GM19328 (cell line): ENCODE data around the gene UROD.
"Not testable (repeated sequence)": the region's sequence is repeated elsewhere in the genome, so short reads cannot be mapped to it uniquely, and the experiment has no call there.

Experiments
- ATAC-seq: cut with Tn5 transposase; IDR thresholded peaks from one replicate; pipeline ENCODE4 v1.9.1; 2021; ENCODE audit warnings: mild to moderate bottlenecking, moderate library complexity; ENCODE audit not compliant: unreplicated experiment

The UROD gene

DNA sequence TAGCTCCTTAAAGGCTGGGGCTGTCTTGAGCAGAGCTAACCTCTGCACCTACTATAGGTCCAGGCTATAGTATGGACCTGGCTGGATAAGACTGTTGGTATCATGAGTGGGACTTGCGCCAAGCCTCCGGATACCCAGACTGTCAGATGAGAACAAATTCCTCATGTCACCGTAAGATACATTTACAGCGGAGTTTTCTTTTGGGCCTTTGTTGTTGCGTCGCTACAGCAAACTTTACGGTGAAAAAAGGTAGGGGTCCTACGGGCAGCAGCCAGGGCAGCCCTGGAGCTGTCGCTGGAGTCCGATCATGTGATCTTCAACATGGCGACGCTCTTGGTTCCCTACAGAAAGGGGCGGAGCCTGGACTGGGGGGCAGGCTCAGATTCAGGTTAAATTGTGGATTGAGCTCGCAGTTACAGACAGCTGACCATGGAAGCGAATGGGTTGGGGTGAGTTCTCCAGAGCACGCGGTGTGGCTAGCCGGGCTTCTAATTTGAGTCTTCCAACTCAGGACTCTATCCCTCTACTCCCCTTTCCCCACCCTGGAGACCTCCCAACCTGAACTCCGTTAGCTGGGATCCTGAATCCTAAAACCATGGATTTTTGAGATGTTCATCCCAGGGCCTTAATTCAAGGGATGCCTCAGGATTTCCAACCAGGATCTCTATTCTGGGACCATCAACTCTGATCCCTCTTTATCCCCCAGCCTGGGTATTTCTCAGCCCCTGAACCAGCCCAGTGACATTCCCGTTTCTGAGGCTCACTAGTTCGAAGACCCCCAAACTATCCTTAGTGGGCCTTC, at the start of gene UROD:
Gene UROD, plus strand, starts transcription at position 418 of the 802 bp plus-strand sequence. Its CDS starts 12 bp downstream, at position 430.
- ATAC-seq: no peak

- ATAC-seq: no peak
Observed at GRCh38 chr1:44962729-44963128, 49.3 kb upstream of the UROD start.

- ATAC-seq: no peak
Observed at GRCh38 chr1:44964396-44964795, 47.7 kb upstream of the UROD start.

- ATAC-seq: no peak
Observed at GRCh38 chr1:44970317-44970716, 41.7 kb upstream of the UROD start.

DNA sequence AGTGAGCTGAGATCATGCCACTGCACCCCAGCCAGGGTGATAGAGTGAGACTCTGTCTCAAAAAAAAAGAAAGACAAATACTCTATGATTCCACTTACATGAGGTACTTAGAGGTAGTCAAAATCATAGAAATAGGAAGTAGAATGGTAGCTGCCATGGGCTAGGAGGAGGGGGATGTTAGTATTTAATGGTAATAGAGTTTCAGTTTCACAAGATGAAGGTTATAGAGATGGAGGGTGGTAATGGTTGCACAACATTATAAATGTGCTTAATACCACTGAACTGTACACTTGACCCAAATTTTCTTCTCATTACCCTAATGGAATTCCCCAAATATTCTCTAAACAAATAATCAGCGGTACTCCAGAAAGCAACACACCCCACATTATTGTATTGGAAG, 38.4 kb upstream of the UROD start:
- no peak for ATAC-seq

DNA sequence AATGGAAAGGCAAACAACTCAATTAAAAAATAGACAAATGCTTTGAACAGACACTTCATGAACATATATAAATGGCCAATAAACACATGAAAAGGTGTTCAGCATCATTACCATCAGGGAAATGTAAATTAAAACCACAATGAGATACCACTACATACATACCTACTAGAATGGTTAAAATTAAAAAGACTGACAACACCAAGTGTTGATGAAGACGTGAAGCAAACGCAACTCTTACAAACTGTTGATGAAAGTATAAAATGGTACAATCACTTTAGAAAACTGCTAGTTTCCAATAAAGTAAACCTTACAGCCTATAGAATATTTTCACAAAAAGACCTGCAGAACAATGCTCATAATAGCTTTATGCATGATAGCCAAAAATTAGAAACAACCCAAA, 35.8 kb upstream of the UROD start:
- no peak for ATAC-seq

GRCh38 chr1:44977372-44977771, 34.7 kb upstream of the UROD start:
- not testable (repeated sequence) for ATAC-seq

DNA sequence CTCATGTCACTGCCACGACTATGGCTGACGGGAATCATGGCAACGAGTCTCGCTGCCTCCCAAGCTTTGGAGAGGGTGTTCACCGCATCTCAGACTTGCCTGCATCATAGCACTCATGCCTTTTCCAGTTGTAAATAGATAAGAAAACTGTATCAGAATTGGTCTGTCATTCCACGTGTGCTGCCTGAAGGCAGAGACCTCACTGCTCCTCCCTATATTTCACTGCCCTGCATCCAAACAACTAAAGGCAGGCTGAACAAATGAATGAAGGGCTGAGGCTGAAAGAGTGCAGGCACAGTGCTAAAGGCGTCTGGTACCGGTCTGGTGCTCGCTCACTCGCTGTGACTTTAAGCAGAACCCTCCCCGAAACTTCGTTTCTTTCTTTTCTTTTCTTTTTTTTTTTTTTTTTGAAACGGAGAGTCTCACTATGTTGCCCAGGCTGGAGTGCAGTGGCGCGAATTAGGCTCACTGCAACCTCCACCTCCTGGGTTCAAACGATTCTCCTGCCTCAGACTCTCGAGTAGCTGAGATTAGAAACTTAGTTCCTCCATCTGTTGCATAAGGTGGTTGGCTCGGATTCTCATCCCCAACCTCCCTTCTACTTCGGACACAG, 26.2 kb upstream of the UROD start:
- peak; percentile 8 for ATAC-seq

DNA sequence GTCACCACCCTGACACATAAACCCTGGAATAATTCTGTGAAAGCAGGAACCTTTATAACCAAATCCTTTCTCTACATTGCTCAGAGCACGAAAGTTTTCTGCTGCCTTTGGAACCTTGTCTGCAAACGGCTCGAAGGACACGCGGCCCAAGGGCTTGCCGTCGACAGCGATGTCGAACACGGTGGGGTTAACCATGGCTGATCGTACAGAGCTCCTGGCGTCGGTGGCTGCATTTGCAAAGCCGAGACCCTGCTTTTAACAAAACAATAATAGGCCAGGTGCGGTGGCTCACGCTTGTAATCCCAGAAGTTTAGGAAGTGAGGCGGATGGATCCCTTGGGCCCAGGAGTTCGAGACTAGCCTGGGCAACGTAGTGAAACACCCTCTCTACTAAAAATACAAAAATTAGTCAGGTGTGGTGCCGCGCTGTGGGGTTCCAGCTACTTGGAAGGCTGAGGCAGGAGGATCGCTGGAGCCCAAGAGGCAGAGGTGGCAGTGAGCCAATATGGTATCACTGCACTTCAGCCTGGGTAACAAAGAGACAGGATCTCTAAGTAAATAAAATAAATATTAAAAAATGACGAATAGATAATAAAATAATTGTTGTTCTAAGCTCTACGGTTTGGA, 23.4 kb upstream of the UROD start:
- no peak for ATAC-seq

GRCh38 chr1:44994309-44994898, 17.6 kb upstream of the UROD start:
- ATAC-seq: no peak

DNA sequence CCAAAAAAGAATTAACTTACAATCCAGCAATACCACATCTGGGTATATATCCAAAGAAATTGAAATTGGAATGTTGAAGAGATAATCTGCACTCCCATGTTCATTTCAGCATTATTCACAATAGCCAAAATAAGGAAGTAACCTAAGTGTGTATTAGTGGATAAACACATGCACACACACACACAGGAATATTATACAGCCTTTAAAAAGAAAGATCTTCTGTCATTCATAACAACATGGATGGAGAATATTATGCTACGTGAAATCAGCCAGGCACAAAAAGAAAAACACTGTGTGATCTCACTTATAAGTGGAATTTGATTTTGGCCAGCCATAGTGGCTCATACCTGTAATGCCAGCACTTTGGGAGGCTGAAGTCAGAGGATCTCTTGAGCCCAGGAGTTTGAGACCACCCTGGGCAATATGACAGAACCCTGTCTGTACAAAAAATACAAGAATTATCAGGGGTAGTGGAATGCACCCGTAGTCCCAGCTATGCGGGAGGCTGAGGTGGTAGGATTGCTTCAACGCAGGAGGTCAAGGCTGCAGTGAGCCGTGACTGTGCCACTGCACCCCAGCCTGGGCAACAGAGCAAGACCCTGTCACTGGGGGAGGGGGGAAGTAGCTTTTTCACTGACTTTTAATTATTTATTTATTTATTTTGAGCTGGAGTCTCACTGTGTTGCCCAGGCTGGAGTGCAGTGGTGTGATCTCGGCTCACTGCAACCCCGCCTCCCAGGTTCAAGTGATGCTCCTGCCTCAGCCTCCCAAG, 16.4 kb upstream of the UROD start:
- no peak for ATAC-seq

DNA sequence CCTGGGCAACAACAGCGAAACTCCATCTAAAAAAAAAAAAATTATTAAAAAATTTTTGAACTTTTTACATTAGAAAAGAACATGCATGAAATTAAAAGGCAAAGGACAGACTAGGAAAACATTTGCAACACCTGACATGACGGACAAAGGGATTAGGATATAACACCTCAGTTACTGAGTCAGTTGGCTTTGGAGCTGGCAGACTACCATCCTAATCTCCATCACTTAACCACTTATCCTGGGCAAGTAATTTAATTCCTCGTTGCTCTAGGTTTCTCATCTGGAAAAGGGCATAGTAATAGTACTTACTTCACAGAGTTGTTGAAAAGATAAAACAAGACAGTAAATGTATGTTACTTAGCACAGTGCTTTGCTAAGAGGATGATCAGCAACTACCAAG, 12.8 kb upstream of the UROD start:
- no peak for ATAC-seq

GRCh38 chr1:45001011-45001481, 11.0 kb upstream of the UROD start:
- no peak for ATAC-seq

GRCh38 chr1:45001576-45001975, 10.5 kb upstream of the UROD start:
- not testable (repeated sequence) for ATAC-seq

DNA sequence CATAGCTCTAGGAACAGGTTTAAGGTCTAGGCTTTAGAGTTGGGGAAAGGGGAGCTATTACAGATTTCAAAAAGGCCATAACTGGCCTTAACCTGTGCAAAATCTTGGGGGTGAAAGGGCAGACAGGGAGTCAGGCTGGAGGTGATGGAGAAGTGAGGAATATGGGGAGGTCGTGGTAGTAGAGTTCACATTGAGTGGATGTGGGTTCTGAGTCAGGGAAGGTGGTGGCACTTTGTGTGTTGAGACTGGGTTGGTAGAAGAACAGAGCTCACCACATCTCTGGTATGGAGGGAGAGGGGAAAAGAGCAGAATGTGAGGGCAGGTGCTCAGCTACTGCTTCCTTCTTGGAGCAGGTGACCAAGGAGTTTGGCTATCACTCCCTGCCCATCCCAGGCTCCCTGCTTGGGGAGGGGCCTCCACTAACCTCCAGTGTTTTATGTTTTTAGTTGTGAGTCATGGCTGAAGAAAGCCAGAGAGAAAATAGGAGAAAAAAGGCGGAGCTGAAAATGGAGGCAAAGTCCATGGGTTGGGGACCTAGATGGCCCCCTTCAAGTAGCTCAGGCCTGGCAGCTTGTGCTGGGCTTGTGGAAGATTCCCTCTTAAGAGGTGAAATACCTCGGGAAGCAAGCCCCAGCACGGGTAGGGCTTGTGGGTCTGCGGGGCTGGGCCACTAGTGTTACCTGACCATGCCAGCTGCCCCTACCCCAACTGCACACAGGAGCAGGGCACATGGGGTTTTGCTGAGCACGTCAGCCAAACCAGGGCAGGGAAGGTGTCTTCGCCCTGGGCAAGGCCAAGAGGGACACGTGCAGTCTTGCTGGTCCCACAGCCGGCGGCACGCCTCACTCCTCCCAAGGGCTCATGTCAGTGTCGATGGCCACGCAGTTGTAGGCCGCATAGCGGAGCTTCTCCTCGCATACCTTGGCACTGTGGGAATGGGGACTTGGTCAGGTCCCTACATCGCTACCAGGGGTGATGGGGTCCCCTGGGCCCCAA, 9.1 kb upstream of the UROD start:
- no peak for ATAC-seq

DNA sequence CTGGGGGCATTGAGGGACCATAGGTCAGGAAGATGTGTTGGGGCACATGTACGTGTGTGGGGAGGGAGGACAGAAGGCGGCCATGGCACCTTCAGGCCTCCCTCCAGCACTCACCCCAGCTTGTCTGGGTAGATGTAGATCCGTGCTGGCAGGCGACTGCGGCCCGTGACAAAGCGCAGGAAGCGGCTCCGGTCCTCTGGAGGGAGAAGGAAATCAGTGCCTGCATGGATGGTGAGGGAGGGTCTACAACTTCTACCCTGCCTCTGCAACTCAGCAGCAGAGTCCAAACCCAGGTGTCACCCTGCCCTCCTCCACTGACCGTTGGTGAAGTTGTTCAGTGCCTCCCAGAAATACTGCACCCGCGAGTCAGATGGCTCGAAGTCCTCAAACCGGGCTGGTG, 8.3 kb upstream of the UROD start:
- ATAC-seq: no peak

DNA sequence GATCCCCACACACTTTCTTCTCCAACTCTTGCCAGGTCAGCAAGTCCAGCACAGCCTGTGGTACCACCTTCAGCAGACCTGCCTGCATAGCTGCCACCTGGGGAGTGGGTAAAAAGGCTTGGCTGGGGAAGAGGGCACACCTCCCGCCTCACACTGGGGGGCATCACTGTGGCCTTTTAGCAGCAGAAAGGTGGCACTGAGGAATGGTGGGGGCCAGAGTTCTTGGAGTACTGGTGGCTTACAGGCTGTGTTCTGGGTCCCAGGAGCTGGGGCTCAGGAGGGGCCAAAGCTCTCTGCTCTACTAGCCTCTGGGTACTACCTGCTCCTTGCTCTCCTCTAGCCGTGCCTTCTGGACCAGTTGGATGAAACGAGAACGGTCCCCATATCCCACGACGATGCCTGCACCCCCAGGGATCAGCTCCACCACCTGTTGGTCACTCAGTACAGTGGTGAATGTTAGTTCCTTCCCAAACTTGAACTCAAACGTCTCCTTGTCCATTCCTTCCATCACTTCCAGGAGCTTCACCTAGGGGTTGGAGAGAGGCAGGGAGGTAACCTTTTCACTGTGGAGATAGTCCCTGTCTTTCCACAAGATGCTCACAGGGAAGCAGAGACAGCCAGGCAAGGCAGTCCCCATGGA, 7.7 kb upstream of the UROD start:
- no peak for ATAC-seq

GRCh38 chr1:45005761-45006160, 6.3 kb upstream of the UROD start:
- ATAC-seq: no peak

DNA sequence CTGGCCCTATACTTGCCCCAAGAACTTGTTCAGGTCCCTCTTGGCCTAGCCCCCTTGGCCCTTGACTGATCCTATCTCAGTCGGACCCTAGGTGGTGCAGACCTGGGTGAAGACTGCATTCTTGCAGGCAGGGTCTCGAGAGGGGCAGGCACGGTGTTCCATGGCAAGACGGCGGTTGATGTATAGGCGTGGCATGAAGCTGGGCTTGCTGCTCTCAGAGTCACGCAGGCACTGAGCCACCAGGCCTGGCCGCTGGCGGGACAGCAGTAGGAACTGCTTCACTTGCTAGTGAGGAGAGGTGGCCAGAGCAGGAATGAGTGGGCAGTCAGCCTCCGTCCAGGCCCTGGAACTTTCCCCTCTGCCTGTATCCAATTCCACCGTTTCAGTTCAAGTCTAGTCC, 4.7 kb upstream of the UROD start:
- ATAC-seq: no peak
